Stromal cell of bone marrow (primary cell): ENCODE data around the gene RASL10A.
A peak's percentile ranks its signal among the peaks of the same experiment; 100 is the strongest.
"Not testable (repeated sequence)": the region's sequence is repeated elsewhere in the genome, so short reads cannot be mapped to it uniquely, and the experiment has no call there.

ENCODE experiments used
- DNase-seq: peaks from one replicate; pipeline ENCODE4 v3.0.0-alpha.2; 2012; ENCODE audit warnings: low read depth

RASL10A gene, protein sequence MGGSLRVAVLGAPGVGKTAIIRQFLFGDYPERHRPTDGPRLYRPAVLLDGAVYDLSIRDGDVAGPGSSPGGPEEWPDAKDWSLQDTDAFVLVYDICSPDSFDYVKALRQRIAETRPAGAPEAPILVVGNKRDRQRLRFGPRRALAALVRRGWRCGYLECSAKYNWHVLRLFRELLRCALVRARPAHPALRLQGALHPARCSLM

DNA sequence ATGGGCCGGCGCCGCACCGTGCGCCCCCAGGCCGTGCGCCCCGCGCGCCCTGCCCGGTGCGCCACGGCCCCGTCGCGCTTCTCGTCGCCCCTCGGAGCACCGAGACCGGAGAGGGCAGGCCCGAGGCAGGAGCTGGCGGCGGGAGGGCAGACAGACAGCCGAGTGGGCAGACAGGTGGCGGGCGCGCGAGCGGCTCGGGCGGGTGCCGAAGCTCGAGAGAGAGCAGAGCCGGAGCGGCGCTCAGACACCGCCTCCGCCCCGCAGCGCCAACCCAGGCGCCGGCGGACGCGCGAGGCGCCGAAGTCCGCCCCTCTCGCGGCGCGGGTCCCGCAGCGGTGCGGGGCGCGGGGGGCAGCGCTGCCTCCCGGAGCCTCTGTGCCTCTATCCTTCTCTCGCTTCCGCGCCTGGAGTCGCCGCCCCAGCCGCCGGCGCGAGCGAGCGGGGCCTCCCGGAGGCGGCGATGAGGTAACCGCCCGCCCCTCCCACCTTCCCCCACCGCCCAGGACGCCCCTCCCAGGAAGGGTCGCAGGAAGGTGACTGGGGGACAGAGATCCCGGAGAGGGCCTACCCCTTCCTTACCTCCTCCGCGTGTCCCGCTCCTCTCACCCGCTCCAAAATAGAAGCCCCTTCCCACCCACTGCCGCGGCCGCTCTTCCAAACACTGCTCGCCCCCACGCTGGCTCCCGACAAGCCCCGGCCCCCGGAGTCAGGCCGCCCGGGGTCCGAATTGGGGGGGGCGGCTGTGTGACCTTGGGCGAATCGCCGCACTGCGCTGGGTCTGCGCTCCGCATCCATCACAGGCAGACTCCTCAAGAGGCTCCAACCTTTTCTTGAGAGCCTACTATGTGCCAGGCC, at the start of gene RASL10A:
TSS of gene RASL10A (minus strand) at position 412 of the 855 bp plus-strand sequence. CDS start 451 bp downstream, outside the sequence.
- DNase-seq: no peak

DNA sequence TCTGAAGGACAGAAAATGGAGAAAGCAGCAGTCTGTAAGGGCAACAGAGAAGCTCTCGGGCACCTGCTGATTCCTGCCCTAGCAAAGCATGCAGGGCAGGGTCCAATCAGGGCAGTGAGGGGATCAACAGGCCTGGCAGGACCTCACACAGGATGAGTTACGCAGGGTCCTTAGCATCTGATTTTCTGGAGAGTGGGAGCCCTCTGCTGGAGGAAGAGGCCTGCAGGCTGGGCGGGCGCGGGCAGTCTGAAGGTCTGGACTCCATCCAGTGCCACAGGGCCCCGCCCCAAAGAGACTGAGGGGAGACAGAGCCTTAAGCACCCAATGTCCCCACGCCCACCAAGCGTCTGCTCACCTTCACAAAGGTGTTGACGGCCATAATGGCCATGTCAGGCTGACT, 44.0 kb upstream of the RASL10A start:
- peak; percentile 15 for DNase-seq

DNA sequence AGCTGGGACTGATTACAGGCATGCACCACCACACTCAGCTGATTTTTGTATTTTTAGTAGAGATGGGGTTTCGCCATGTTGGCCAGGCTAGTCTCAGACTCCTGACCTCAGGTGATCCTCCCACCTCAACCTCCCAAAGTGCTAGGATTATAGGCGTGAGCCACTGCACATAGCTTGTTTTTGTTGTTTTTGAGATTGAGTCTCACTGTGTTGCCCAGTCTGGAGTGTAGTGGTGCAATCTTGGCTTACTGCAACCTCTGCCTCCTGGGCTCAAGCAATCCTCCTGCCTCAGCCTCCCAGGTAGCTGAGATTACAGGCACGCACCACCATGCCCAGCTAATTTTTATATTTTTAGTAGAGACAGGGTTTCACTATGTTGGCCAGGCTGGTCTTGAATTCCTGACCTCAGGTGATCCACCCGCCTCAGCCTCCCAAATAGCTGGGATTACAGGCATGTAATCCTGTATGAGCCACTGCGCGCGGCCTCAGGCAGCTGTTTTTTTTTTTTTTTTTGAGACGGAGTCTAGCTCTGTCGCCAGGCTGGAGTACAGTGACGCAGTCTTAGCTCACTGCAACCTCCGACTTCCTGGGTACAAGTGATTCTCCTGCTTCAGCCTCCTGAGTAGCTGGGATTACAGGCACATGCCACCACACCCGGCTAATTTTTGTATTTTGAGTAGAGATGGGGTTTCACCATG, 41.8 kb upstream of the RASL10A start:
- not testable (repeated sequence) for DNase-seq

DNA sequence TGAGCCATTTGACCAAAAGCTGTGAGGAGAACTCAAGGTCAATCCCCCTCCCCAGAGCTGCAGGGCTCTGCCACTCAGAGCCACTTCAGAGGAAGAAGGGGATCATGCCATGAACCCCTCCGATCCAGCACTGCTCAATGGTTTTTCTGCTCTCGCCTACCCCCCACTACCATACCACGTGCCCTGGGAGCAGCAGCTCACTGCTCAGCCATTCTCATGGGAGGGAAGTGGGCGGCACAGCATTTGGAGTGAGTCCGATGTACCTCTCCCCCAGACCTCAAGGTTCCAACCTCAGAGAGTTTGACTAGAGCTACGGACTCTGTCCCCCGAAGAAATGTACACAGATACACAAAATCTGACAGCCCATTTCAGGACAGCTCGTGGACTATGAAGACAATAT, 38.4 kb upstream of the RASL10A start:
- no peak for DNase-seq

DNA sequence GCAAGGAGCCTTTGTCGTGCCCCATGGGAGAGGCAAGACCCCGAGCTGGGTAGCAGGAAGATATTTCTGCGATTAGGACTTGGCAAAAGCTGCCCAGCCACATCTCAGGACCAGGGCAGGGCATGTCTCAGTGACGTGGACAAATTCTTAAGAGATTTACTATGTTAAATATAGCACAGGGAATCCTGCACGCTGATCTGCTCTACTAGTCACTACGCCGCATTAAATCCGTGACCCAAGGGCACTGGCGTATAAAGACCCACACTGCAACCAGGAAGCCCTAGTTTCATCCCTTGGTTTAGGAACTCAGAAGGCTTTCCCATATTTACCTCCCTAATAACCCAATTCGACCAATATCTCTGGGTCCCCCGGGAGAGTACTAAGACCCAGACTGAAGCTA, 37.8 kb upstream of the RASL10A start:
- DNase-seq: no peak

DNA sequence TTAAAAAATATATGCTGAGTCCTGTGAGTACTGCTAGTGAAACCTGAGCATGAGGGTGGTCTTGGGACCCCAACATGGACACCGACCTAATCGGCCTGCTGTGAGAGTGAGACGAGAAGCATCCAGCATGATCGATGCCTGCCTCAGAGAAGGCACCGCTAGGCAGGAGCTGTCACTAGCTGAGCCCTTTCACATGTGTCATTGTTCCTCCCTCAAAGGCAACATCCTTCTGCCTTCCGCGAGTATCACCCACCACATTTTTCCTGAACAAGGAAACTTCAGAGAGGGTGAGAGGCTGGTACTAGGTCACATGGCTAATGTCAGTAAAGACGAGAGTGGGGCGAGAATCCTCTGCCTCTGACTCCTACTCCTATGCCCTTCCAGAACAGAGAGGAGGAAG, 37.3 kb upstream of the RASL10A start:
- no peak for DNase-seq

DNA sequence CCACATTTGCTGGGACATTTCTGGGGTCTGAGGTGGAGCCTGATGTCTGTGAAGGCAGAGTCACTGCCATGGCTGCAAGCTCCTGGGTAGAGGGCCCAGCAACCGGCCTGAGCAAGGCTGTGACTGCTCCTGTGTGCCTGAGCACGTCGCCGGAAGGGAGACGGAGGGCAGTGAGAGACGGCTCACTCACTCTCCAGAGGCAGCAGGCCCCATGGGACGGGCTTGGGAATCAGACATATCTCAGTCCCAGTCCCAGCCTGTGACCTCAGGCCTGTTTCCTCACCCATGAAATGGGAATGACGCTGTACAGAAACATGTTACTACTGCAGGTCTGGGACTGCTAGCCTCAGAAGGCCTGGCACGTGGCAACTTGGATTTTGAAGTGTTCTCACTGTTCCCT, 36.4 kb upstream of the RASL10A start:
- DNase-seq: no peak

DNA sequence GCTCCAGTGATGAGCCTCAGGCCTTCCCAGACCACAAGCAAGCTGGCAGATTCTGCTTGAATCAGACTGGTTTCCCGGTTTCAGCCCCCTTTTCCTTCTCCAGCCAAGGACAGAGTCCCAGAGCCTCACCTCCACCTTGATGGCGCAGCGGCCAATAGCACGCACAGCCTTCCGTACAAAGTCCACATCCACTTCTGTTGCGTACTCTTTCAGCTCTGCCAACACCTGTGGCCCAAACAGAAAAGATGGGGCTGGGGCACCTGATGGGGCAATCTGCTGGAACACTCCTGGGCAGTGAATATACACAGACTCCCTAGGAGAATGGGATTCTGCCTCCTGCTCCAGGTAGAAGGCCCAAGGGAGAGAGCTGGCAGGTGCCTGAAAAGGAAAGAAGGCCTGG, 35.5 kb upstream of the RASL10A start:
- no peak for DNase-seq

DNA sequence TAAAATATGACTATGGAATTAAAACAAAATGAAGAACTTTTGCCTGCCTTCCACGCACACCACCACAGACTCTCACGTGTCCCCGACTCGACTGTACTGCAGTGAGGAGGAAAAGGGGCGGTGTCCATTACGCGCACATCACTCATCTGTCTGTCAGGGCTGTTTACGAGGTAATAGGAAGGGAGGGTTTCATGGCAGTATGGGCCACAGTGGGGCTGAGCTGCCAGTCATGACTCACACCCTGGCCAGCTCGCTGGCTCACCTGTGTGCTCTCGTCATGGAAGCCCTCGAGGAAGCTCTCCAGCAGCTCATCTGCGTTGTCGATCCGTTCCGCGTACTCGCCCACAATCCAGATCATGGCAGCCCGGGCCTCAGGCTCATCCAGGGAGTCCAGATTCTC, 33.5 kb upstream of the RASL10A start:
- DNase-seq: no peak

DNA sequence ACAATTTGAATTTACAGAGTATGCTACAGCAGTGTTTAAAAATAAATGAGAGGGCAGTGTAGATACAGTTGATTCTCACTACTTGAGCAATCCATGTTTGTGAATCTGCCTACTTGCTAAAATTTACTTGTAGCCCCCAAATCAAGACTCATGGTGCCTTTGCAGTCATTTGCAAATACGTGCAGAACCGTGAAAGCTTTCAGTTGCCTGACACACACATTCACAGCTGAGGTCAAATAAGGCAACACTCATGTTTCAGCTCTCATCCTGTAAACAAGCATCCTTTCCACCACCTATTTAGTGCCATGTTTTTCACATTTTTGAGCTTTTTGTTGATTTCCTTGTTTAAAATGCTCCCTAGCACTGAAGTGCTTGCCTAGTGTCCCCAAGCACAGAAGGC, 32.5 kb upstream of the RASL10A start:
- DNase-seq: no peak

DNA sequence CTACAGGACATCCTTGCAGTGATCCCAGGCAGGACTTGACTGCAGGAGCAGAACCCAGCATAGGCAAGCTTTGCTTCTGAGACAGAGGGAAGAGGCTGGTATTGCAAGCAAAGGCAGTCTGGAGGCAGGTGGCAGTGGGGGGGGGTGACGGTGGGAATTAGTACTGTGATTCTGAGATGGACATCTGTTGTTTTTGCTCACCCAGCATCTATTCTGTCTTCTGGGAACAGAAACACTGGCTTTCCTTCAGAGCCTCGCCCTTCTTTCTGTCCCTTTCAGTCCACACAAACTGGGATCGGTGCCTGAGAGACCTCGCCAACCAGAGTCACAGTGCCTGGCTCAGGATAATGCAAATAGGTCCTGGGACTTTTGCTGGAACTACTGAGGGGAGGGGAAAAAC, 31.2 kb upstream of the RASL10A start:
- no peak for DNase-seq

DNA sequence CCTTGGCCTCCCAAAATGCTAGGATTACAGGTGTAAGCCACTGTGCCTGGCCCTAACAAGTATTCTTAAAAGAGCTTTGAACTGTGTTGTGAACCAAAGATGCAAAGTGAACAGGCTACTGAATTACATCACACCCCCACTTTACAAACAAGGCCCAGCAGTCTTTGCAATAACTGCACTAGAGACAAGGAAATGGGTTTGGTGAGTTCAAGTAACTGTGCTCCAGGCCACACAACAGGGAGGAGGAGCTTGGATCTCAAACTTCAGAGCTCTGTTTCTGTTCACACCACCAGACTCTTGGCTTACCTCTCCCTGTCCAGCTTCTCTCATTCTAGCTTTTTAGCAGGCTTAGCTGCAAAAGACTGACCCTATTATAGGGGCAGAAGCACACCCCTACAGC, 30.4 kb upstream of the RASL10A start:
- no peak for DNase-seq

DNA sequence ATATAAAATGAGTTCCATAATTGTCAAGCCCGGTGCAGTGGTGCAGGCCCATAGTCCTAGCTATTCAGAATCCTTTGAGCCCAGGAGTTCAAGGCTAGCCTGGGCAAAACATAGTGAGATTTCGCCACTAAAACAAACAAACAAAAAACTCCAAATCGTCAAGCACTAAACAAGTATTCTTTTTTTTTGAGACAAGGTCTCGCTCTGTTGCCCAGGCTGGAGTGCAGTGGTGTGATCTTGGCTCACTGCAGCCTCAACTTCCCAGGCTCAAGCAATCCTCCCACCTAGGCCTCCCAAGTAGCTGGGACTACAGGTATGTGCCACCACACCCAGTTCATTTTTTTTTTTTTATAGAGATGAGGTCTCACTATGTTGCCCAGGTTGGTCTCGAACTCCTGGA, 29.4 kb upstream of the RASL10A start:
- DNase-seq: not testable (repeated sequence)

DNA sequence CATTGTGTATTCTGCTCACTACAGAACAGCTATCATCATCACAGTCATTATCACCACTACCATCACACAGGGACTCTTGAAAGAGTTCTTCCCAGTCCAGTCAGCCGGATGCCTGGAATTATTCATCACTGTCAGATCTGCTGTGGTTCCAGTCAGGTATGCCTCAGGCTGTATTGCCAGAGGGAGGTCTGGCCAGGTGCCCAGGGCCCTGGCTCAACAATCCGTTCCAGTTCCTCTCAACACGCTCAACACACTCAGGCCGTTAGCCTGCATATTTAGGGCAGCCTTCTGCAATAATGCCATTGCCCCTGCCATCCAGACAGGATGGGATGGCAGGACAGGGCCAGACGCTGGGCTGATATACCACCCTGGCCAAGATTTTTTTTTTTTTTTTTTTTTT, 28.6 kb upstream of the RASL10A start:
- peak; percentile 14 for DNase-seq

DNA sequence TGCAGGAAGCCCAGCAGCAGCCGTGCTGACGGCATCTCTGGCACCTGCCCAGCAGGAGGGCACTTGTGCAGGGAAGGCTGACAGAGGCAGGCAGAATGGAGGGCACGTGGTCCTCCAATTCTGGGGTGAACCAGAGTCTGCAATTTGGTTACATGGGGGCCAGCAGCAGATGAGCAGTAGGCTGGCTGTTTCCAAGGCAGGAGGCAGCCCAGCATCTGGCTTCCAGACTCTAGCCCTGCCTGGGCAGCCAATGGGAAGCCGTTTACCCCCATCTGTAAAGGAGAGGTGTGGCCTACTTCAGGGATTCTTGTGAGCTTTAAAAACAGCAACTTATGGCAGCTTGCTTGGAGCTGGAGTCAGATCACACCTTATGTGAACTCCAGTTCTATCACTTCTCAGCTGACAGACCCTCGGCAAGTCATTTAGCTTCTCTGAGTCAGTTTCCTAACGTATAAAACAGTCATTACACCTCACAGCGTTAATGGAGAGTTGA, 27.9 kb upstream of the RASL10A start:
- DNase-seq: no peak

DNA sequence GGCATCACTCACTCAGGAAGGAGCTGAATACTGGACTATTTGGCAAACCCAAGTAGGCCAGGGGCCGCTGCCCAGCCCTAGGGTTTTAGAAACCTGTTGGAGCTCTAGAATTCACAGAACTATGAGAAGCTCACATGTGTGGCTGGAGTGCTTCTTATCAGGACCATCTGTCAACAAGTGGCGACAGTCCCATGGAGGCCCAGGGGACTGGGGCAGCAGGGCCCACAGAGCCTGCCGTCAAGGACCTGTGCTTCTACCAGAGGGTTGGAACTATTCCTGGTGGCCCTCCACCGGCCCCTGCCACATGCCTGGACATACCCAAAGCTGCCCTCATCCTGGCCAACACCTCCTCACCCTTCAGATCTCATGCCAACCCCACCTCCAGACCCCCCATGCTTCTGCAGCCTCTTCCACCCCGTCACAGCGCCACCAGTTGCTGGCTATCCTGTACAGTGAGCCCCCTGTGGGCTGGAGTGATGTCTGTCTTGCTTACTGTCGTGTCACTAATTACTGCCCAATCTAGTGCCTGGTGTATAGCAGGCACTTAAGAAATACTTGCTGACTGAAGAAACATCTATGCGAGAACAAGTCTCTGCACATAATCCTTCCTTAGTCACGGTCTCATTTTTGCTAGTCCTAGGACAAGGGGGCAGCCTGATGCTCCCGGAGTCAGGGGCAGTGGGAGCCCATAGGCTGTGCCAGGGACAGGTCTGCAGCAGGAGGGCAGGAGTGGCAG, 27.2 kb upstream of the RASL10A start:
- no peak for DNase-seq

DNA sequence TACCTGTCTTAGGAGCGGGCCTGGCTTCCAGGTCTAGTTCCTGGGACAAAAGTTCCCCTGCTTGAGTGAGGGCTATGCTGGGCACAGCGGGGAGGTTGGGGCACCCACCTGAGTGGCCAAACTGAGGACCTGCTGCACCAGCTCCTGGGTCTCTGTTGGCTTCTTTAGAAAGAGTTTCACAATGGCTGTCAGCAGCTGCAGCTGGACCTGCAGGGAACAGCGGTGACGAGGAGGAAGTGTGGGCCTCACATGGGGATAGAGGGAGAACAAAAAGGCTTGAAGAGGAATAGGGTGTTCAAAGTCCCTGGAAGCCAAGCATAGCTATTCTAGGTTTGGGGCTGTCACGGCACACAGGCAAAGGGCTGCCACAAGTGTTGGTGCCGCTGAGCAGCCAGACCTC, 26.7 kb upstream of the RASL10A start:
- DNase-seq: no peak

DNA sequence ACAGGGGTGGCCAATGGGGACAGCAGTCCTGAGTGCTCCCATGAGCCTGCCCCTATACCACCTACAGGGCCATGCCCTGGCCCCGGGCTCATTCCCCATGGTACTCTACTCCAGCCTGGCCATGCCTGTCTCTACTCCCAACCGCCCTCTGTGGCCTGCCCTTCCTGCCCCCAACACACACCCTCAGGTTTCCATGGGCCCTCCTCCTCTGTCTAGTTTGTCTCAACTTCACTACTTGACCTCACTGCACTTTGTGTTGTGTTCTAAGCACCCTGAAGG, 26.3 kb upstream of the RASL10A start:
- DNase-seq: no peak

DNA sequence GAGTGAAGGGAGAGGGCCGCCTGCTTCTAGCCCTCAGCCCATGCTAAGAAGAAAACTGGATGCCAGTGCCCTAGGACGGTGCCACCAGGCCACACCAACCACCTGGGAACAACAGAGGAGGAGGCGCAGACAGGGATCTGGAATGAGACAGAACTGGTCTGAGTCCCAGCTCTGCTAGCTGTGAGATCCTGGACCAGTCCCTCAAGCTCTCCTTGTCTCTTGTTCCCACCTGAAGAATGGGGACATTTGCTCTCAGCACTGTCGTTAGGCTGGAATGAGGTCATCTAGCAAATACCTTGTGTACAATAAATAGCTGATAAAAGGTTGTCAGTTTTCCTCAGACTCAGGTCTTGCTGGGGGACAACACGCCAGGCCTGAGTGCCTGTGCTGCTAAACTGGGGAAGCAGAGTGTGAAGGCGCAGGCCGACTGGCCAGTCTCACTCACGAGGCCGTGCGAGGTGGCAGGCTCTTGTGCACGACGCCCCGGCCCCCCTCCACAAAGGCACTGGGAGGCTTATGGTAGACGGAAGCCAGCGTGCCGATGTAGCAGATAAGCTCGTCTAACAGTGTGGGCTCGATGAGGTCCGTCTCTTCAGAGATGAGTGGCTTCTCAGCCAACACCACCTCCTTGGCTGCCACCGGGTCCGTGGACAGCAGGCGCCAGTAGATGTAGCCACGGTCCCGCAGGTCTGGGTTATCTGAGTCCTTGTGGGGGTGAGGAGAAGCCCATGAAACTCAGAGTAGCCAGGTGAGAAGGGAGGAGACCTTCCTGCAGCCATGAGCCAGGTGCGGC, 25.8 kb upstream of the RASL10A start:
- no peak for DNase-seq

DNA sequence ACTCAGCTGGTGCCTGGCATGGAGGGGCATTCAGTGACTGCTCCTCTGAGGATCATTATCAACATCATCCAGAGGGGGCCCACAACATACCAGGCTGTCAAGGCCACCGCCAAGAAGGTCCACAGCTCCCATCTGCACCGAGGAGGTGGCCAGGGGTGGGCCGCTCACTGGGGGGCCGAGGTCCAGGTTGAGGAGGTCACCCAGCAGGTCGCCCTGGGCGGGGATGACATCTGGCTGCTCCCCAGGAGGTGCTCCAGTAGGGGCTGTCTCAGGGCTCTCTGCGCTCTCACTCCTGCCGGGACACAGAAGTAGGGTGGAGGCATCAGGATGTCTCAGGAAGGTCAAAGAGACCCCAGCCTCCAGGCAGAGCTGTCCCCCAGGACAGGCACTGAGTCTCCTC, 25.1 kb upstream of the RASL10A start:
- DNase-seq: no peak

DNA sequence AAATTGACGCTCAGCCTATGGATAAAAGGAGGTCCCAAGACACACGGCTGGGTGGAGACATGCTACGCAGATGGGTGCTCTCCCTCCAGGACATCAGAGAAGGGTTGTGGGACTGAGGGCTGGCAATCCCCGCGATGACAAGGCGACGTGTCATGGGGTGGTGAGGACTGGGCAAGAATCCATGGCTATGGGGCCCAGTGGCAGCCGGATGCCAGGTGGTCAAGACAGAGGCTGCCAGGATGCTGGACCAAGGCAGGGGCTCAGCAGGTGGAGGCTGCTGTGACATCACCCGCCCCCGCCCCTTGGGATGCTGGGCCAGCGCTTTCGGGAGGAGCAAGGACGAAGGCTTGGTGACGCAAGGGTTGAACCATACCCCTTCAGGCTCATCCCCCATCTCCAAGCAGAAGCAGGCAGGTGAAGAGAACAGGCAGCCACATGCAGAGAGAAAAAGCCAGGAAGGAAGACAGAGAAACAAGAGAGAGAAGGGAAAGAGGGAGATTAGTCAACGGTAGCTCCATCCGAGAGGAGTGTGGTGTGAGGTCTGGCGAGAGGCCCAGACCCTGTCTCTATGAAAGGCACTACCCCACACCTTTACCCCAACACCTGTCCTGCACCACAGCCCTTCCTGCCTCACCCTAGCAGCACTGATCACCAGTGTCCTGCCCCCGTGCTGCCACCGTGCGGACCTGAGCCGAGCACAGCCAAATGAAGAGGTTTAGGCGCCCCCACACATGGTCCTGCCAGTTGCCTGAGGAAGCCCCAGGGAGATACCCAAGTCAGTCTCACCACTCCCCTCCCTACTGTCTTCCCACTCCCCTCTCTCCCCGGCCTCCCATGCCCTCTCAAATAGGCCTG, 24.1 kb upstream of the RASL10A start:
- DNase-seq: no peak
